Keratinocyte (primary cell): ENCODE results near the gene KRT82. TPM values are rescaled to one million over a fixed set of nuclear protein-coding genes. Genes with fewer than 3 reads are reported as not detected.

ENCODE experiments used
- DNase-seq: peaks from one replicate; pipeline ENCODE4 v3.0.0-alpha.2; 2011; ENCODE audit warnings: low read depth, missing footprints, low spot score
- FAIRE-seq: peaks from 2 replicates; lab custom pipeline; 2011; peaks lifted over from hg19 to GRCh38; lab: Jason Lieb, UNC
- H2AFZ ChIP-seq: 2 replicates; pipeline ENCODE4 v1.6.0; 2012; ENCODE audit warnings: low read length, control low read depth, inconsistent platforms; ENCODE audit not compliant: control insufficient read depth
- H3K27ac ChIP-seq: 2 replicates; pipeline ENCODE4 v1.5.1; 2011; ENCODE audit warnings: low read length; ENCODE audit not compliant: control insufficient read depth, insufficient read depth
- H3K27me3 ChIP-seq: 3 replicates; pipeline ENCODE4 v1.6.0; 2011; ENCODE audit warnings: low read length; ENCODE audit not compliant: control insufficient read depth, insufficient read depth; ENCODE audit errors: extremely low read depth
- H3K36me3 ChIP-seq, 2 experiments: 2 replicates in 1 of 2; 3 replicates in 1 of 2; pipeline ENCODE4 v1.5.1; 2011; ENCODE audit warnings: low read length in 2 of 2, mild to moderate bottlenecking in 1 of 2; ENCODE audit not compliant: control insufficient read depth in 2 of 2, insufficient read depth in 2 of 2; ENCODE audit errors: extremely low read depth in 1 of 2
- H3K4me1 ChIP-seq: 3 replicates; pipeline ENCODE4 v1.5.1; 2011; ENCODE audit warnings: low read length; ENCODE audit not compliant: control insufficient read depth, insufficient read depth; ENCODE audit errors: extremely low read depth
- H3K4me2 ChIP-seq: 3 replicates; pipeline ENCODE4 v1.6.0; 2011; ENCODE audit warnings: low read depth, low read length; ENCODE audit not compliant: control insufficient read depth, insufficient read depth; ENCODE audit errors: extremely low read depth
- H3K4me3 ChIP-seq, 3 experiments: fragments of 200-600 bp in 1 of 3; sonication (generic) in 1 of 3; 2 replicates in 2 of 3; 3 replicates in 1 of 3; pipeline ENCODE4 v1.5.1; 2011 to 2016; ENCODE audit warnings: low read length in 3 of 3, mild to moderate bottlenecking in 3 of 3, control low read depth in 2 of 3, inconsistent platforms in 1 of 3, low read depth in 1 of 3, mixed read lengths in 1 of 3, mixed run types in 1 of 3, moderate library complexity in 1 of 3; ENCODE audit not compliant: control insufficient read depth in 2 of 3, insufficient read depth in 2 of 3; ENCODE audit errors: extremely low read depth in 1 of 3
- H3K79me2 ChIP-seq: 2 replicates; pipeline ENCODE4 v1.6.0; 2012; ENCODE audit warnings: low read length; ENCODE audit not compliant: control insufficient read depth, insufficient read depth
- H3K9ac ChIP-seq: 3 replicates; pipeline ENCODE4 v1.6.0; 2011; ENCODE audit warnings: low read length; ENCODE audit not compliant: control insufficient read depth, insufficient read depth; ENCODE audit errors: extremely low read depth
- H3K9me1 ChIP-seq: 3 replicates; pipeline ENCODE4 v1.6.0; 2011; ENCODE audit warnings: low read length; ENCODE audit not compliant: control insufficient read depth, insufficient read depth; ENCODE audit errors: extremely low read depth
- H3K9me3 ChIP-seq: 2 replicates; pipeline ENCODE4 v1.5.1; 2012; ENCODE audit warnings: low read depth, low read length; ENCODE audit not compliant: control insufficient read depth
- H4K20me1 ChIP-seq: 3 replicates; pipeline ENCODE4 v1.6.0; 2011; ENCODE audit warnings: low read length; ENCODE audit not compliant: control insufficient read depth, insufficient read depth; ENCODE audit errors: extremely low read depth
- CTCF ChIP-seq, 3 experiments: IDR thresholded peaks in 1 of 3; conservative IDR thresholded peaks in 1 of 3; optimal IDR thresholded peaks in 1 of 3; 2 replicates in 2 of 3; 3 replicates in 1 of 3; pipeline versions ENCODE3 to v1.5.1; 2011; ENCODE audit warnings: low read length in 3 of 3, mild to moderate bottlenecking in 3 of 3, moderate library complexity in 2 of 3, control low read depth in 1 of 3, inconsistent platforms in 1 of 3; ENCODE audit not compliant: insufficient read depth in 2 of 3; ENCODE audit errors: extremely low read depth in 1 of 3
- EZH2 ChIP-seq: IDR thresholded peaks from one replicate; pipeline ENCODE4 v1.6.1; 2012; ENCODE audit warnings: inconsistent platforms, mild to moderate bottlenecking, low read length, moderate library complexity
- dilution Hi-C: fragments of 300-500 bp; cut with MboI; formaldehyde crosslinking; loops from one replicate; pipeline ENCODE4 v1.7.0; 2020; ENCODE audit warnings: low sequenced_read_pairs; ENCODE audit not compliant: extremely low pct_ligation_motif_present
- polyA plus RNA-seq, 5 experiments: library from polyadenylated mRNA; depleted of rRNA in 3 of 5; stranded (reverse) in 3 of 5; stranded (forward) in 1 of 5; unstranded in 1 of 5; fragments of >200 nt; gene quantifications; 1 replicate in 1 of 5; 2 replicates in 3 of 5; 3 replicates in 1 of 5; pipeline versions ENCODE4 v1.2.1 to v1.2.3, GENCODE V29; 2011 to 2012; ENCODE audit warnings: missing spikeins in 2 of 5, low read depth in 1 of 5, low replicate concordance in 1 of 5

Gene KRT82
- polyA plus RNA-seq, 1 donor (not counting 4 experiments of a cell fraction or from before 2014, with no cell fraction given) = not detected

DNA sequence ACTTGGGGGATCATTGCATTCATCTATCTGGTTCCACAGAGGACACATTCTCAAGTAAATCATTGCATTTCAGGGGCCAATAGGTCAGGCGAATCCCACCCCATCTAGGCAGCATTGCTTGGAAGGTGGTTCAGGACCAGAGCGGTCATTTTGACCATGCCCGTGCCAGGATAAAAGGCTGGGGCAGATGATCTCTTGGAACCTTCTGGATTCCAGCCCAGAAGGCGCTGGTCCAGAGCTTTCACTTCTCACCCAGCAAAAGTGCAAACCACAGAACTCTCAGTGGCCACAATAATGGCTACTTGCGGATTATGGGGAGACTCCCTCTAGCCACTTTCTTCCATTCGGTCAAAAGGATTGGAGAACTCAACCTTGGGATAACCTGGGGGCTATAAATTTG lies 38.3 kb downstream of the KRT82 start:
- H3K4me2 ChIP-seq = no peak overlapping the region
- H3K27me3 ChIP-seq = peaks cover 12% of the 10 kb centered on the region
- H2AFZ ChIP-seq = no peak overlapping the region
- dilution Hi-C loops = no loop called here
- FAIRE-seq = no peak
- H3K9me1 ChIP-seq = no peaks in the 10 kb centered on the region
- no peak overlapping the region for H3K4me3 ChIP-seq
- H3K79me2 ChIP-seq = no peaks in the 10 kb centered on the region
- no peaks in the 10 kb centered on the region for H4K20me1 ChIP-seq
- TF ChIP-seq EZH2 (no peak), CTCF (optimal IDR thresholded peaks at IDR 0.05 in 1 of 3, IDR thresholded peaks at IDR 0.05 in 1 of 3, conservative IDR thresholded peaks at IDR 0.05 in 1 of 3; ENCODE audit: extremely low read depth in 1 of 3, insufficient read depth in 2 of 3, low read length in 3 of 3) (no peak)
- H3K36me3 ChIP-seq = no peaks in the 10 kb centered on the region
- no peak overlapping the region for H3K27ac ChIP-seq
- no peaks in the 10 kb centered on the region for H3K9me3 ChIP-seq
- H3K9ac ChIP-seq = no peak overlapping the region
- no peaks in the 10 kb centered on the region for H3K4me1 ChIP-seq
- DNase-seq = no peak

- Histone ChIP-seq H3K79me2 (no peaks in the 10 kb centered on the region), H3K27me3 (peaks cover 12% of the 10 kb centered on the region), H3K4me3 (no peak within 1 kb of the TSS), H2AFZ (no peak within 1 kb of the TSS), H3K9ac (no peak within 1 kb of the TSS), H3K9me1 (no peaks in the 10 kb centered on the region), H3K4me2 (no peak within 1 kb of the TSS), H3K36me3 (no peaks in the 10 kb centered on the region), H3K4me1 (no peaks in the 10 kb centered on the region), H4K20me1 (no peaks in the 10 kb centered on the region), H3K9me3 (no peaks in the 10 kb centered on the region), H3K27ac (no peak within 1 kb of the TSS)
- TF ChIP-seq CTCF (optimal IDR thresholded peaks at IDR 0.05 in 1 of 3, IDR thresholded peaks at IDR 0.05 in 1 of 3, conservative IDR thresholded peaks at IDR 0.05 in 1 of 3; ENCODE audit: extremely low read depth in 1 of 3, insufficient read depth in 2 of 3, low read length in 3 of 3) = no peak
- TF ChIP-seq EZH2 = no peak
- no peak for FAIRE-seq
- dilution Hi-C loops = no loop called here
- no peak for DNase-seq
Measured at GRCh38 chr12:52366738-52367485, 39.2 kb downstream of the KRT82 start, which contains the start of gene KRT85. Gene KRT85 (minus strand): TSS chr12:52367481. CDS start chr12:52367405, 76 bp downstream.
